ENCODE measurements around the gene RAB12.

Gene RAB12

DNA sequence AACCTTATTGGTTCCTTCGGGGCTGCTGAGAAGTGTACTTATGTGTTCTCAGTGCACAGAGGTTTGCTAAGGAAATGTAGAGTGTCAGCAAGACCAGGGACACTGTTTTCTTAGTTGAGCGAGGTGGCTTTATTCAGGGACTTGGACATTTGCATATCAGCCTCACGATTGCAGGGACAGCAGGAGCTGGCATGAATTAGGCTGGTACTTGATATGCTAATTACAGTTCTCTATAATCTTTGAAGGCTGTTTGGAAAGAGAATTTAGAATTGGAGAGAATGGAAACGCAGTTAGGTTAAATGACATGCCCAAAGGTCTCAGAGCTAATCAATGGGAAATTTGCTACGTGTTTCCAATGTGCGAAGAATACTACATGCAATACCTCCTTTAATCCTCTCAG, 77.4 kb downstream of the RAB12 start:
- no peak for DNase-seq

DNA sequence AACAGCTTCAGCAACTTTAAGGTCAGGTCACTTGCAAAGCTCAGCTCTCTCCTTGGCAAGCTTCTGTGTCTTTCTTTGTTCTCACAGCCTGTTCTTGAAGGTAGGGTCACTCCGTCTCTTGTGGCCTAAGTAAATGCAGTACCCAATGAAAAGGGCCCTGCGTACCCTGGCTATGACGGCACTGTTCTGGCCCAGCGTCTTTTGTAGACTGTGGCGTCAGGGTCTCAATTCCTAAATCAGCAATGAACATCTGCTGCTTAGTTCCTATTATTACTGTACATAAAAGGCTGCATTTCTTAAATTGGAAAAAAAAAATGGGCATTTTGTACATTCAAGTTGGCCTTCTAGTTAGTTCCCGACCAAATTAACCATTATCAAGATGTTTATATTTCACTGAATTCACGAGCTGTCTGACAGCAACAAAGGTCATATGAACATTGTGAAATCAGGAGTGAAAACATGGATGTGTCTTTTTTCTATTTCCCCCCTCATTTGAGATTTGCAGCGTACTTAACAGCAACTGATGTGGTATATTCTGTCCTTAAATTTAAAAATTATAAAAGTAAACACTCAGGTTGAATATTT, 79.1 kb downstream of the RAB12 start:
- no peak for DNase-seq

DNA sequence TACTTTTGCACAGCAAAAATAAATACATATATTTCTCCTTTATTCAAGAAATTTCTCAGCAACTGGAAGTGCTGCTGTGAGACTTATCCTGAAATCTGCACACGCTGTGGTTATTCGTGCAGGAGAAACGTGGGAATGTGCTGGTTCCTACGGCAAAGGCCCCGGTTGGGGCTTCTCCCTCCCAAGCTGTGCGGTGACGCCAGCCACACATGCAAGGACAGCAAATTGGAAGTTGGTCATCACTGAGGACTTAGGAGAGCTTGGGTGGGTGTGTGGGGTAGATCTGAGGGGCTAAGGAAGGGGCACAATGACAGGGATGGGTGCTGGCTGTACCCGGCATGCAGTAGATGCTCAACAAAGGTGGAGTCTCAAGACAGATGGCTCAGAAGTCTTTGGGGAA, 79.6 kb downstream of the RAB12 start:
- no peak for DNase-seq
